ENCODE data around the gene DDRGK1. TPM values are rescaled to one million over a fixed set of nuclear protein-coding genes. Genes with fewer than 3 reads are reported as not detected.

Gene DDRGK1
- polyA plus RNA-seq, 10 donors: 23.7 to 33.4 (median 26.6) TPM

DNA sequence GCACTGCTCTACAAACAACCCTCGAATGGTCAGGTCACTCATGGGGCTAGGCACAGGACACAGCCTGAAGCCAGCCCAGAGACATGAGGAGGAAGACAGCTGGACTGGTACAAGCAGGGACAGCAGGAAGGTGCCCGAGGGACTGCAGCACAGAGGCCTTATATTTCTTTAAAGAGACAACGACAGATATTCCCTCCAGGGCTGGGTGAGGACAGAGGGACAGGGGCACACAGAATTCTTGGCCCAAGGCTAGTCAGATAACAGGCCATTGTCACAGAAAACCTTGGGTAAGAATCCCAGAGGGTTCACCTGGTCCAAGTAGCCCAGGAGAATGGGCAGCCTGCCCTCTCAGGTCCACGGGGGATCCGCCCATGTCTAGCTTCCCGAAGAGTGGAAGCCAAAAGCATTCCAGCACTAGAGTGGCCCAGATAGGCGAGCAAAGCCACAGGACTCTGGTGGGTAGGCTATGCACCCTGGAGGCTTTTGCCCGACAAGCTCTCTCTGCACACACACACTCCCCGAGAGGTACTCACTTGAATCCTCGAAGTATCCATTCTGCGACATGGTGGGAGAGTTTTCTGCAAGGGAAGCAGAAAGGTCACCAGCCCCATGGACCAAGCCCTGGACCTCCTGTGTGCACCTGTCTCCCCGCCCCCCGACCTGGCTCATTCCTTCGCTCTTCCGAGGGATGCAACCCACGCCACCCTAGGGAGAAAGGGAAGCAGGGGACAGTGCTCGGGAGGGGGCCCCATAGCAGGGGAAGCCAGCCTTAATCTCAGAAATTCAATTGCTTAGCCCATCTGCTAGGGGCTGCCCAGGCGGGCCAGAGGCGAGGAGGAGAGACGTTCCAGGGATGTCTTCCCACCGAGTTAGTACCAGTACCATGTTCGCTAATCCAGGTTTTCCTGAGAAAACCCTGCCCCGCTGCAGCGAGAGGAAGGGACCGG lies 32.8 kb upstream of the DDRGK1 start:
- DNase-seq: no peak

DNA sequence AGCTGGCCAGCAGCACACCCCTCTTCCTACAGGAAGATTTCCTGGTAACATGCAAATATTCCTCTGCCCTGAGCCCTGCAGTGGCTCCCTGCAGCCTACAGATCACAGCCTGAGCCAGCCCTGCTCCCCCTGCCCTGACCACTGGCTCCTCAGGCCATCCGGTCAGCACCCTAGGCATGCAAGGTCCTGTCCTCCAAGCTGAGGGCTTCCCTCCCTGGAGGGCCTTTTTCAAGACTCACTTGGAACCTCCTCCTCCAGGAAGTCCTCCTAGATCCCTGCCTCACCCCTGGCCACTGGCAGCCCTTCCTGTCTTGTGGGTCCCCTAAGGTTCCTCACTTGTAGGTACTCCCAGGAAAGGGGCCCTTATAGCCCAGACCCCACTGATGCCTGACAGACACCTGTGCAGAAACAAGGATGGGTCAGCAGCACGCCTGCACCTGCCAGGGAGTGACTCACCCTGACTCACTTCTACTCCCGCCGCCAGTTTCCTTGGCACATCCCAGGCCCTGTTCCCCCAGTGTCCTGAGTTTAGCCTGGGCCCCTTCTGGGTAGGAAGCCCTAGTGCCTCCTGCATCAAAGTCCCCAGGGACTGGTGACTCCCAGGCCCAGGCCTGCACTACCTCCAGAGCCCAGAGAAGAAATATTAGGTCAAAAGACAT lies 31.3 kb upstream of the DDRGK1 start:
- no peak for DNase-seq

DNA sequence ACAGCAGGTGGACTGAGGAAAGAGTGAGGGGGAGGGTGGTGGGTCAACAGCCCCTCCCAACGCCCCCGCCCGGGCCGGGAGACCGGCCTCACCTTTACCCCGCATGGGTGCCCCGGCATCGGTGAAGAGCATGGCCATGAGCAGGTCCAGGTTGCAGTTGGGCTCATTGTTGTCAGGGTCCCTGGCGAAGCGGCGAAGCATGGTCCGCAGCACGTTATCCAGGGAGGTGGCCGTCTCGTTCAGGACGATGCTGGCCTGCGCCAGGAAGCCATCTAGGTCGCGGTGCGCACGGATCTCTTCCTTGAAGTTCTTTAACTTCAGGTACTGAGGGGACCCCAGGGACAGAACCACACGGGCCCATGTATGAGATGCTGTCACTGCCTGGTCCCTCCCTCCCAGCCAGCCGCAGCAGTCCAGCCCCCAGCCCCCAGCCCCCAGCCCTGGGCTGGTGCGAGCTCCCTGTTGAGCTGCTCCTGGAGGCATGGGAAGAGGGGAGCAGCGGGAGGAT lies 29.6 kb upstream of the DDRGK1 start:
- no peak for DNase-seq

DNA sequence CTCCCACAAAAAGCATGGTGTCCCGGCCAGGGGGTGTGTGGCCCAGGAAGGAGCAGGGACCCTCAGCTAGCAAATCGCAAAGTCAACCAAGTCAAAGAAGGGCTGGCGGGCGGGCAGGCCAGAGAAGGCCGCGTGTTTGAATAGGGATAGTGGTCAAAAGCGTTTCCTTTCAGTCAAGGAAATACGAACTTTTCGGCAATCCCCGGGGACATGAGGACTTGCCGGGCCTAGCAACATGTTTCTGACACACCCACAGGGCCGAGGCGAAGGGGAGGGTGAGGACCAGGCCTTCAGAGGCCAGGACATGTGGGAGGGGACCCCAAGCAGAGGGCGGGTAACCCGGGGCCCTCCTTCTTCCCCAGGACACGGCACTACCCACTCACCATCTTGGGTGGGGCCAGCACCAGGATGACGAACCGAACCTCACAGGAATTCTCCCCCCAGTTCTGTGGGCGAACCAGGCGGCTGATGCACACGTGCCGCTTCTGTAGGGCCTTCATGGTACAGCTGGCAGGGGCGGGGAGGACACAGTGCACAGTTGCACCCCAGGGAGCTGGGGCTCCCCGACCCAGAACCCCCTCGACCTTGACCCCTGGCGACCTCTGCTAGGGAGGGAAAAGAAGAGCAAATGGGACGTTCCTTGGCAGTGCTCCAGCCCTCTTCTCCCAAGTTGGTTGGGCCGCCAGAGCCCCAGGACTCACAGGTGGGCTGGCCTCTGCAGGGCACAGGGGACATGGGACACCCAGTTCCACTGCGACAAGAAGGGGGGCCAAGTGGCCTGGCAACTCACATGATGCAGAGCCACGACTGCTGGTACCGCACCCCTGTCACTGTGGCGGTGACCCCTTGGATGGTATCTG lies 28.9 kb upstream of the DDRGK1 start:
- no peak for DNase-seq

DNA sequence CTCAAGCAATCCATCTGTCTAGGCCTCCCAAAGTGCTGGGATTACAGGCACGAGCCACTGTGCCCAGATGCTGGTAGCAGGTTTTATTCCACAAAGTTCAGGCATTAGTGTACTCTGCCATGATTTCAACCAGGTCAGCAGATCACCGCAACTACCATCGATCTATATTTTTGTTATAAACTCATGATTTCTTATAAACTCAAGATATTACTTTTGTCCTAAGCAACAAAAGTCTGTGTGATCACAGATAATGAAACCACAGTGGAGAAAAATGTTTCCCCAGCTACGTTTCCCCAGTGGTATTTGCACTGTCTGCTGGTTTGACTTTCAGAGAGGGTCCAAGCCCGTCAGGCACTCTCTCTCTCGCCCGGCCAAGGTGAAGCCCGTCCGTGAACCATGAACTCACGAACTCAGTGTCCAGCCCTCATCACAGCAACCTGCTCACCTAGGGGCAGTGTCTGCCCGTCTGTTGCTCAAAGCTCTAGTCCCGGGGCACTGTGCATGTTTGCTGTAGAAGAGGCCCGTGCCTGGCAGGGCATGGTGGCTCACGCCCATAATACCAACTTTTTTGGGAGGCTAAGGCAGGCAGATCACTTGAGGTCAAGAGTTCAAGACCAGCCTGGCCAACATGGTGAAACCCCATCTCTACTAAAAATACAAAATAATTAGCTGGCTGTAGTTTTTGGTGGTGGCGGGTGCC lies 27.6 kb upstream of the DDRGK1 start:
- DNase-seq: no peak

DNA sequence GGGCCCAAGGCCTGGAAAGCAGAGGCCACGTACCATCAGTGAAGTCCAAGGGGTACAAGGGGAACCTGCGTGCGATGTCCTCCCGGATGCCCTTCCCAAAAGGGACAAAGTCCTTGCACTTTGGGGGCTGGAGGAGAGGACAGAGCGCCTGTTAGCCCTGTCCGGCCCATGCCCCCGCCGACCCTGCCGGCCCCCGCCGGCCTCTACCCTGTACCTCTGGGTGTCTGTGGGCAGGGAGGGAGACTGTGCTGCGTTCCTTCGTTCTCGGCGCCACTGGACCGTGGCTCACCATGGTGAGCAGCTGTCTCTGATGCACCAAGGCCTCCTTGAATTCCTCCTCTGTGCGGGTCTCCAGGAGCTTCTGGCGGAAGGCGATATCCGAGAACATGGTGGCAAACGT lies 26.6 kb upstream of the DDRGK1 start:
- no peak for DNase-seq

DNA sequence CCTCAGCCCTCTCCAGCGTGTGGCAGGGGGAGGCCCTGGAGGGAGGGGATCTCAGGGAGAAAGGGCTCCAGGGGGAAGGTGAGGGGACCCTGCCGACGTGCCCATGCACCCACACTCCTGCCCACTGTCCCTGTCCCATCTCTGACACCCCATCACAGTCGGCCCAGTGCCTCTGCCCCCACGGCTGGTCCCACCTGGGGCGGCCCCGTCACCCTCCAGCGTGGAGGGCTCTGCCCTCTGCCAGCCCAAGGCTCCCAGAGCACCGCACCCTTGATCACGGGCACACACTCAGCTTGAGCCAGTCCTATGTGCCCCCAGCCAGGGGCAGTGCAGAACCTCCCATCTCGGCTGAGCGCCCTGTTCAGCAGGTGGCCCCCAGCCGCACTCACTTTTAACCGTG lies 25.3 kb upstream of the DDRGK1 start:
- no peak for DNase-seq

DNA sequence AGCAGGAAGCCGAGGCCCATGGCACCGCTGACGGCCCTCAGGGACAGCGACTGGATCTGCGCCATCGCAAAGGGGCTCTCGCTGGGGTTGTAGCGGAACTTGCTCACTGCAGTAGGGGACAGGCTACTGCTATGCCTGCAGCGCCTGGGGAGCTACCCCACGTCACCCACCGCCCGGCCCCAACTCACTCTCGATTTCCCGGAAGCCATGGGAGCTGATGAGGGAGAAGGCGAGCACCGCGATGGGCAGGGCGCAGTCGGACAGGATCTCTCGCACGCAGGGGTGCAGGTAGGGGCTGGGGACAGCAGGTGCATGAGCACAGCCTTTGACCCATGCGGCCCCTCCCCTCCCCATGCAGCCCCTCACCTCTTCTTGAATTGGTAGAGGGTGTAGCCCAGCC lies 24.7 kb upstream of the DDRGK1 start:
- no peak for DNase-seq

DNA sequence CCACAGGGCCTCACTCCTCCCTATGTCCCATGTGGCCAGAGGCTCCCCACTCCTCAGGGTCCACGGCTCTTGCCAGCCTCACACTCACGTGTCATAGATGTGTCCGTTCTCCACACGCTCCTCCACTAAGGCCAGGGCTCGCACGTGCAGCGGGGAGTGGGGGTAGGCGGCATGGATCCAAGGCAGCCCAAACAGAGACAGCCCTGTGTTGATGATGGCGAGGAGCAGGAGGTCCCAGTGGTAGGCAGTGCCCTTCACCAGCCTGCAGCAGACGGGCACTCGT lies 24.2 kb upstream of the DDRGK1 start:
- no peak for DNase-seq

DNA sequence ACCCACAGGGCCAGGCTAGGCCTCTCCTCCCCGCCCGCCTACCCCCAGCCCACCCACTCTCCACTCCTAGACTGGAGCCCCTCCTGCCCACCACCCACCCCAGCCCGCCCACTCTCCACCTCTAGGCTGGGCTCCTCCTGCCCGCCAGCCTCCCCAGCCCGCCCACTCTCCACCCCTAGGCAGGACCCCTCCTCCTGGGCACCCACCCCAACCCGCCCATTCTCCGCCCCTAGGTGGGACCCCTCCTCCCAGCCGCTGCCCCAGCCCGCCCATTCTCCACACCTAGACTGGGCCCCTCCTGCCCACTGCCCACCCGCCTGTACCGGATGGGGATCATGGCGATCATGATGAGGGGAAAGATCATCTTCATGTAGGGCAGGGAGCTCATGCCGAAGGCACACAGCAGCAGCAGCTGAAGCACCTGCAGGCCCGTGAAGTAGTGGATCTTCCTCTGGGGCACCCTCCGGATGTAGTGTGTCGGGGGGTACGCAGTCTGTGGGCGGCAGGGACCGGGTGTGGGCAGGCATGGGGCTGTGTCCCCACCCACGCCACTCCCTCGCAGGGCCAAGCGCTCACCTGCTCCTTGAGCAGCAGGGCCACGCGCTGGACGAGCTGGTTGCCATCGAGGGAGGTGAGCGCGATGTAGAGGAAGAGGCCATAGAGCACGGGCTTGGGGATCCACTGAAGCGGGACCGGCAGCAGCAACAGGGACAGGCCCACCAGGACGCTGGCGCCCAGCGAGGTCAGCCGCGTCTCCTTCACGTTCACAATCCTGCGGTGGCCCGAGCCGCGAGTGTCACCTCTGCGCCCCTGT lies 23.7 kb upstream of the DDRGK1 start:
- DNase-seq: no peak

DNA sequence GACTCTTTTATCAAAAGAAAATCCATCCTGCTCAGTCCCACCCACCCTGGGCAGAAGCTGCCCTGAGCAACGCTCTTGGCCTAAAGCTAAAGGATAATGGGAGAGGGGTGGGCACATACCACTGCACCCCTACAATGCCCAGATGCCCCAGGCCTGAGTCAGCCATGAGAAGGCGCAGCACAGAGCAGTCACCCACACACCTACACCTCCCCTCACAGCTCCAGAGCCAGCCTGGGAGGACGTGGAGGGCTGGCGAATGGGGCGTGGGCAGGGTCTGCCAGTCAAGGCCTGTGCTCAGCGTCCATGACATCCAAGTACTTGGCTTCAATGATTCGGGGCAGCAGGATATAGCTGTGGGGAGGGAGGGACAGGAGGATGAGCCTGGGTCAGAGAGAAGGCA lies 23.0 kb upstream of the DDRGK1 start:
- no peak for DNase-seq

DNA sequence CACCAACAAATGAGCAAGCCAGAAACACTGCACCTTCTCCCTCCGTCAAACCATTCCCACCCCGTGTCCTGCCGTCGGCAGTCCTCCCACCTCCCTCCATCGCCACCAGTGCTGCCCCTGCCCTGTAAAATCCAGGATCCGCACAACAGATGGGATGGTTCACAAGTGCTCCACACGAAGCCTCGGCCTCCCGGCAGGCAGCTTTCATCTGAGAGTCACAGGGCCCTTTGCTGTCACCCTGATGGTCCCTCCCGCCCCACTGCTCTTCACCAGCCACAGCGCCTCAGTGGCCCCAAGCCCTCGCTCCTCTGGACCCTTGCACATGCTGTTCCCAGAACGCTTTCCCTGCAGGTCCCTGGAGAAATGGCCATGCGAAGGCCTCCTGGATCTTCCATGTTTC lies 22.4 kb upstream of the DDRGK1 start:
- DNase-seq: no peak

DNA sequence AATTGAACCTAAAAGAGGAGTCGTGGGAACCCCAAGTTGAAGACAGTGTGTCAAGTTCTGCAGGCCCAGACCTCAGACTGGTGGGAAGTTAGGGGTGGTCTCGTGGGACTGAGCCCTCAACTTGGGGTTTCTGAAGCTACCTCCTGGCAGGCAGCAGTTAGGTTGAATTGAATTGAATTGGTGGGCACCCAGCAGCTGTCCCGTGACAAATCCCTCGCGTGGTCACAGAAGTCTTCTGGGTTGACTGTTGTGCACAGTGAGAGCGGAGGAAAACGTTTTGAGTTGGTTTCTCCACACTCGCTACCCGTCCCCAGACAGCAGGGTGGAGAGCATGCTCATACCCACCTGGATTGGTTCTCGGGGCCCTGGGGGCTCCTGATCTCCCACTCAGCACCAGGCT lies 21.6 kb upstream of the DDRGK1 start:
- no peak for DNase-seq

DNA sequence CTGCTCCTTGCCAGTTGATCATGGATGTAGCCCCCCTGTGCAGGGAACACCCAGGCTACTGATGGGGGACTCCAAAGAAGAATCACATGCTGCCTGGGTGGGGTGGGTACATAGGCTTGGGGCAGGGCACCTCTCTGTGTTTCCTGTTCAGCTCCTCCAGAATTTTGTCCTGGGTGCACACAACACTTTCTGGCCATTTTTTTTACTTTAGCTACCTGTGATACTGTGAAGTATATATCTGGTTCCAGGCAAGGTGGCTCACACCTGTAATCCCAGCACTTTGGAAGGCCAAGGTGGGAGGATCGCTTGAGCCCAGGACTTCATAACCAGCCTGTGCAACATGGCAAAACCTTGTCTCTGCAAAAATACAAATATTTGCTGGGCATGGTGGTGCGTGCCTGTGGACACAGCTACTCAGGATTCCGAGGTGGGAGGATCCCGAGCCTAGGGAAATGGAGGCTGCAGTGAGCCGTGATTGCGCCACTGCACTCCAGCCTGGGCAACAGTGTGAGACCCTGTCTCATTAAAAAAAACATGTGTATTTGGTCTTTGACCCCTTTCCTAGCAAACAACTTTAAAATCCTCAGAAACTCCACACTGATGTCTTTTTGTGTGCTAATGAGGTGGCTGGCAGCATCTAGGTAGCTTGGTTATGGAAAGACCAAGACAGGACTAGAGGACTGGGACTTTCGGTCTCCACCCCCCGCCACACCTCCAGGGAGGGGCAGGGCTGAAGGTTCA lies 20.4 kb upstream of the DDRGK1 start:
- no peak for DNase-seq

DNA sequence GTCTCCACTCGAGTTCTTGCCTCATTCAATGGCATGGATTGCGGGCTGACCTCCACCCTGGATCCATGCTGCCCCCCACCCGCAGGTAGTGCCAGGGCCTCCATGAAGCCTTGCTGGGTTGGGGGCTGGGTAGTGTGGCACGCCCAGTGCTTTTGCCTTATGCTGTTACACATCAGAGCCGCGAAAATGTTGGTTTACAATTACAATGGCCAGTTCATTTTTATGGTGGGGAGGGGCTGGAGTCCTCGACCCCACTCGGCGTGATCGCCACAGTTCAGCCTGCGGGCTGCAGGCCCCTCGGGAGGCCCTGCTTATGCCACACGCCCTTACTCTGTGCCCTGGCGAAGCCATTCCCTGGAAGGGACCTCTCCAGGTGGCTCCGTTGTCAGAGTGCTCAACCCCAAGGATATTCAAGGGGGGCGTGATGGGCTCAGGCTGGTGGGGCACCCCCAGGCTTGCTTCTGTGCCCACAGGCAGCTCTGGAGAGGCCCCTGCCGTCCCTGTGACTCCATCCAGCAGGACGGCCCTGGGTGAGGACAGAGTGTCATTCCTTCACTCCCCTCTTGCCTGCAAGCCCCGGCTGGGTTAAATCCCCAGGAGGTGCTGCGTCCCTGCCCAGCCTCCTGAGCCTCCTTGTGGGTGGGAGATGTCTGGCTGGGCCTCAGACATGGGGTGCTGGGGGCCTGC lies 19.7 kb upstream of the DDRGK1 start:
- no peak for DNase-seq

DNA sequence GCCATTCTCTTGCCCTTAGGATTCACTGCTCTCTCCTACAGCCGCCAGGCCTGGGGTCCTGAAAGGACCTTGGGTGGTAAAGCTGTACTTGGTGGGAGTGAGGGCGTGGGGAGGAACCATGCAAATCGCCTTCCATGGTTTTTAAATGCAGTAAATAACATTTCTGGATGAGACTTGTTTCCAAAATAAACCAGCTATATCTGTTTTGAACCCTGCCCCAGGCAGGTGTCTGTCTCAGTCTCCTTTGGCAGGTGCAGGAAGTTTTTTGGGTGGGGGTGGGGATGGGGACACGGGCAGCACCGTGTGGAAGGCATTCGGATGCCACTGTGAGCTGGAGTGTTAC lies 19.1 kb upstream of the DDRGK1 start:
- no peak for DNase-seq

DNA sequence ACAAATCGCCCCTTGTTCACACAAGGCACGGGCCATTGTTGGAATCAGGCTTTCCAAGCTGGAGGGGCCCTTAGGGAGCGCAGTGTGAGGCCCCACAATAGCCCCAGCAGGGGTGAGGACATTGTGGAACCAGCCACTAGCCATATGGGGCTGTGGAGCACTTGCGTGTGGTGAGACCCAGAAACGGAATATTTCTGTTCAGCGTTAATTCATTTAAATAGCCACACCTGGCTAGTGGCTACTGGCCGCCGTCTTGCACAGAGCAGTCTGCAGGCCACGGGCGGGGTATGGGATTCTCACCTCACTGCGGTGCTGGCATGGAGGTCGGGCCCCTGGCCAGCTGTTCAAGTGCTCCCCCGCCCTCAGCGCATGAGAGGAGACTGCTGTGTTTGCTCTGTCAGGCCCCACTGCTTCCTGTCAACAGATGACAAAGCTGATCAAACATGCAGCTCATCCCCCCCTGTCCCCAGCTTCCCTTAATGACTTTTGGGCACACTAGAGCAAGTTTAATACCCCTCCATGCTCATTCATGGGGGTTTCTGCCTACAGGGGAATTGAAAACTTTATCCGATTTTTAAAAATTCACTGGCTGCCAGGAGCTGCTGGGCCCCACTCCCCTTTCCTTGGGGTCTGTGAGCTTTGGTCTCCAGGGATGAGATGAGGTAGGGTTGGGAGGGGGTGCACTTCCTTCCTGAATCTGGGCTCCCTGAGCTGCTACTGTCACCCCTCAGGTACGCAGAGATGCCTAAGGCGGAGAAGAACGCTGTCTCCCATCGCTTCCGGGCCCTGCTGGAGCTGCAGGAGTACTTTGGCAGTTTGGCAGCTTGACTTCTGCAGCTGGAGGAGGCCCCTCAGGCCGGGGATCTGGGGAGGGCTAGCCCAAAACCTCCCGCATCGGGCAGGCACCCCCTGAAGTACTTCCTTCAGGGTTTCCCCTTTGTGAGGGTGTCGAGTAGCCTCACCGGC lies 18.4 kb upstream of the DDRGK1 start:
- peak in 1 of 3 donors; percentile 42 for DNase-seq

Data from muscle of back (tissue), 11 donors.